SK-N-SH treated with all-trans-retinoic acid at 6 μM for 48 hours (cell line): ENCODE measurements around the gene CEP78.

Source experiments
- ARNTL ChIP-seq: fragments of 450-650 bp; formaldehyde crosslinking; IDR thresholded peaks from 2 replicates; pipeline ENCODE4 v1.5.0; 2020; ENCODE audit warnings: low read depth, mild to moderate bottlenecking, moderate library complexity, borderline replicate concordance
- CREB5 ChIP-seq: fragments of 250-450 bp; sonication (Bioruptor Pico); IDR thresholded peaks from 2 replicates; pipeline ENCODE4 v1.5.1; 2020; ENCODE audit warnings: low read depth, mild to moderate bottlenecking, moderate library complexity
- ESRRG ChIP-seq: fragments of 250-450 bp; sonication (Bioruptor Pico); IDR thresholded peaks from 2 replicates; pipeline ENCODE4 v1.6.1; 2021; ENCODE audit warnings: mild to moderate bottlenecking
- GLIS3 ChIP-seq: fragments of 250-450 bp; sonication (Bioruptor Pico); IDR thresholded peaks from 2 replicates; pipeline ENCODE4 v1.5.0; 2020; ENCODE audit warnings: mild to moderate bottlenecking, moderate library complexity
- PATZ1 ChIP-seq: fragments of 250-450 bp; sonication (Bioruptor Pico); IDR thresholded peaks from 2 replicates; pipeline ENCODE4 v1.8.0; 2020; ENCODE audit warnings: mild to moderate bottlenecking, moderate library complexity, borderline replicate concordance
- PPARA ChIP-seq: fragments of 250-450 bp; sonication (Bioruptor Pico); IDR thresholded peaks from 2 replicates; pipeline ENCODE4 v1.5.0; 2020; ENCODE audit warnings: mild to moderate bottlenecking, borderline replicate concordance
- TOX ChIP-seq: fragments of 250-450 bp; sonication (Bioruptor Pico); IDR thresholded peaks from 2 replicates; pipeline ENCODE4 v1.8.0; 2021; ENCODE audit warnings: mild to moderate bottlenecking, moderate library complexity, borderline replicate concordance
- TSHZ2 ChIP-seq: fragments of 250-450 bp; sonication (Bioruptor Pico); IDR thresholded peaks from 2 replicates; pipeline ENCODE4 v1.5.0; 2020; ENCODE audit warnings: mild to moderate bottlenecking, moderate library complexity
- ZC3H10 ChIP-seq: fragments of 250-450 bp; sonication (Bioruptor Pico); IDR thresholded peaks from 2 replicates; pipeline ENCODE4 v1.5.1; 2021; ENCODE audit warnings: mild to moderate bottlenecking, moderate library complexity
- ZFP3 ChIP-seq: fragments of 250-450 bp; sonication (Bioruptor Pico); IDR thresholded peaks from 2 replicates; pipeline ENCODE4 v1.5.0; 2020; ENCODE audit warnings: mild to moderate bottlenecking, moderate library complexity
- ZNF70 ChIP-seq: fragments of 450-650 bp; formaldehyde crosslinking; IDR thresholded peaks from 2 replicates; pipeline ENCODE4 v1.5.0; 2020; ENCODE audit warnings: mild to moderate bottlenecking, moderate library complexity
- ZNF8 ChIP-seq: fragments of 450-650 bp; formaldehyde crosslinking; IDR thresholded peaks from 2 replicates; pipeline ENCODE4 v1.5.0; 2020; ENCODE audit warnings: mild to moderate bottlenecking, moderate library complexity

- TF ChIP-seq PATZ1, result no peak
- no peak for TF ChIP-seq ARNTL (CRISPR knock-in tag)
- TF ChIP-seq ZFP3 (CRISPR knock-in tag), result no peak
- no peak for TF ChIP-seq GLIS3 (CRISPR knock-in tag)
- TF ChIP-seq ZNF70 (CRISPR knock-in tag), result no peak
- TF ChIP-seq ESRRG (CRISPR knock-in tag), result no peak
- TF ChIP-seq ZNF8 (CRISPR knock-in tag), result no peak
- no peak for TF ChIP-seq TSHZ2 (CRISPR knock-in tag)
- TF ChIP-seq TOX (CRISPR knock-in tag), result no peak
- no peak for TF ChIP-seq PPARA (CRISPR knock-in tag)
- no peak for TF ChIP-seq ZC3H10
- TF ChIP-seq CREB5, result no peak
These were observed 26.8 kb downstream of the CEP78 start for GRCh38 chr9:78262655-78263054.
